ENCODE measurements around the gene APOBR. TPM values are rescaled to one million over a fixed set of nuclear protein-coding genes. Genes with fewer than 3 reads are reported as not detected.

Gene APOBR
- total and polyA plus RNA-seq, 2 of the 13 experiments (the other 11 are each of a cell fraction or from before 2014, with no cell fraction given) = 0.03 TPM; not detected in 1

GRCh38 chr16:28531777-28532744 lies 37.6 kb downstream of the APOBR start (continued):
- no peak for TF ChIP-seq ZNF512 (CRISPR knock-in tag; IDR thresholded peaks at IDR 0.05)
- TF ChIP-seq HOXD1 (CRISPR knock-in tag; IDR thresholded peaks at IDR 0.05) = no peak
- no peak for TF ChIP-seq ESRRA (CRISPR knock-in tag; IDR thresholded peaks at IDR 0.05; ENCODE audit: low read depth)
- no peak for TF ChIP-seq TCF7 (IDR thresholded peaks at IDR 0.05; ENCODE audit: low read depth)
- TF ChIP-seq ZNF296 (CRISPR knock-in tag; conservative IDR thresholded peaks at IDR 0.05) = no peak
- no peak for TF ChIP-seq ZNF879 (CRISPR knock-in tag; IDR thresholded peaks at IDR 0.05)
- TF ChIP-seq ZNF598 (CRISPR knock-in tag; IDR thresholded peaks at IDR 0.05; ENCODE audit: borderline replicate concordance) = 0 out of 2 replicates have a peak, but pooled peaks have one; percentile 30
- no peak for TF ChIP-seq SOX5 (CRISPR knock-in tag; IDR thresholded peaks at IDR 0.05; ENCODE audit: borderline replicate concordance)
- TF ChIP-seq ZHX2 (IDR thresholded peaks at IDR 0.05; ENCODE audit: low read depth) = no peak
- no peak for TF ChIP-seq ZHX2 (CRISPR knock-in tag; IDR thresholded peaks at IDR 0.05; ENCODE audit: borderline replicate concordance)
- TF ChIP-seq, protein P1, sequence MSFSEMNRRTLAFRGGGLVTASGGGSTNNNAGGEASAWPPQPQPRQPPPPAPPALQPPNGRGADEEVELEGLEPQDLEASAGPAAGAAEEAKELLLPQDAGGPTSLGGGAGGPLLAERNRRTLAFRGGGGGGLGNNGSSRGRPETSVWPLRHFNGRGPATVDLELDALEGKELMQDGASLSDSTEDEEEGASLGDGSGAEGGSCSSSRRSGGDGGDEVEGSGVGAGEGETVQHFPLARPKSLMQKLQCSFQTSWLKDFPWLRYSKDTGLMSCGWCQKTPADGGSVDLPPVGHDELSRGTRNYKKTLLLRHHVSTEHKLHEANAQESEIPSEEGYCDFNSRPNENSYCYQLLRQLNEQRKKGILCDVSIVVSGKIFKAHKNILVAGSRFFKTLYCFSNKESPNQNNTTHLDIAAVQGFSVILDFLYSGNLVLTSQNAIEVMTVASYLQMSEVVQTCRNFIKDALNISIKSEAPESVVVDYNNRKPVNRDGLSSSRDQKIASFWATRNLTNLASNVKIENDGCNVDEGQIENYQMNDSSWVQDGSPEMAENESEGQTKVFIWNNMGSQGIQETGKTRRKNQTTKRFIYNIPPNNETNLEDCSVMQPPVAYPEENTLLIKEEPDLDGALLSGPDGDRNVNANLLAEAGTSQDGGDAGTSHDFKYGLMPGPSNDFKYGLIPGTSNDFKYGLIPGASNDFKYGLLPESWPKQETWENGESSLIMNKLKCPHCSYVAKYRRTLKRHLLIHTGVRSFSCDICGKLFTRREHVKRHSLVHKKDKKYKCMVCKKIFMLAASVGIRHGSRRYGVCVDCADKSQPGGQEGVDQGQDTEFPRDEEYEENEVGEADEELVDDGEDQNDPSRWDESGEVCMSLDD (CRISPR knock-in tag; IDR thresholded peaks at IDR 0.05; ENCODE audit: borderline replicate concordance) = no peak
- TF ChIP-seq, protein P2, sequence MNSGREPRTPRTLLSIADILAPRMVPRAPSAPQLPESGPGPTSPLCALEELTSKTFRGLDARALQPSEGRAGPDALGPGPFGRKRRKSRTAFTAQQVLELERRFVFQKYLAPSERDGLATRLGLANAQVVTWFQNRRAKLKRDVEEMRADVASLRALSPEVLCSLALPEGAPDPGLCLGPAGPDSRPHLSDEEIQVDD (CRISPR knock-in tag; IDR thresholded peaks at IDR 0.05; ENCODE audit: borderline replicate concordance) = no peak

Measured in HepG2 (cell line).